ENCODE measurements around the gene ZBTB7C.

The ZBTB7C gene

DNA sequence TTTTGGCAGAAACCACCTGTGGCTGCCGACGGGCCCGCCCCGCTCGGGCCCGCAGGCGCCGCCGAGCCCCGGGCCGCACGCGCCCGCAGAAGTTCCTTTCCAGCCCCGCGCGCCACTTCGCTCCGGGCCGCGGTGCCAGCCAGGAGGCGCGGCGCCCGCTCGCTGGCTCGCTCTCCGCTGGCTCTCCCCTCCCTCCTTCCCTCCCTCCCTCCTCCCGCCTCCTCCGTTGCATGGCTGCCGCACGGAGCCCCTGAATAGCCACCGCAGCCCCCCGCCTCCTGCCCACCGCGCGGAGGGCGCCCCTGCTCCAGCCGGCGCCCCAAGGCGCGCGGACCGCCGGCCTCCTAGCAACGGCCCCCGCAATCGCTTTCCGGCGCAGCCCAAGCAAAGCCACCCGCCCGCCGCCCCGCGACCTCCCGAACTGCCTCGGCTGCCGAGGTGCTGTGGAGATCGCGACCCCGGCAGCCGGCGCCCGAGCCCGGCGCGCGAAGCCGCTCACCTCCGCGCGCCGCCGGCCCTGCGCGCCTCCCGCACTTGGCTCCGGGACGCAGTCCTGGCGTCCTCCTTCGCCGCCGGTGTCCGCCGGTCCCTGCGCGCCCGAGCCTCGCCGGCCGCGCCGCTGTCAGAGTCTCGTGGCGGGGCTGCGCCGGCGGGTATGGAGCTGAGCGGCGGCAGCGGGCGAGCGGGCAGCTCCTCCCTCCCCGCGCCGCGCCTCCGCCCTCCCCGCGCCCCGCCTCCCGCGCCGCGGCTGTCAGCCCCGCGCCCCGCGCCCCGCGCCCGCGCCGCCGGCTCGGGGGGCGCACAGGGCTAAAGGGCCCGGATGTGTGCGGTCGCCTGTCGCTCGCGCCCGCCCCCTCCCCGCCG, at the start of gene ZBTB7C:
Gene ZBTB7C (minus strand): TSS at position 657 of the 864 bp plus-strand sequence.
- TF ChIP-seq, protein P1, sequence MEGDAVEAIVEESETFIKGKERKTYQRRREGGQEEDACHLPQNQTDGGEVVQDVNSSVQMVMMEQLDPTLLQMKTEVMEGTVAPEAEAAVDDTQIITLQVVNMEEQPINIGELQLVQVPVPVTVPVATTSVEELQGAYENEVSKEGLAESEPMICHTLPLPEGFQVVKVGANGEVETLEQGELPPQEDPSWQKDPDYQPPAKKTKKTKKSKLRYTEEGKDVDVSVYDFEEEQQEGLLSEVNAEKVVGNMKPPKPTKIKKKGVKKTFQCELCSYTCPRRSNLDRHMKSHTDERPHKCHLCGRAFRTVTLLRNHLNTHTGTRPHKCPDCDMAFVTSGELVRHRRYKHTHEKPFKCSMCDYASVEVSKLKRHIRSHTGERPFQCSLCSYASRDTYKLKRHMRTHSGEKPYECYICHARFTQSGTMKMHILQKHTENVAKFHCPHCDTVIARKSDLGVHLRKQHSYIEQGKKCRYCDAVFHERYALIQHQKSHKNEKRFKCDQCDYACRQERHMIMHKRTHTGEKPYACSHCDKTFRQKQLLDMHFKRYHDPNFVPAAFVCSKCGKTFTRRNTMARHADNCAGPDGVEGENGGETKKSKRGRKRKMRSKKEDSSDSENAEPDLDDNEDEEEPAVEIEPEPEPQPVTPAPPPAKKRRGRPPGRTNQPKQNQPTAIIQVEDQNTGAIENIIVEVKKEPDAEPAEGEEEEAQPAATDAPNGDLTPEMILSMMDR (IDR thresholded peaks at IDR 0.05; ENCODE audit: control insufficient read depth, extremely low read depth, insufficient read depth), result no peak
- peak within 1 kb of the TSS; percentile 60 for H3K4me3 ChIP-seq (ENCODE audit: low read depth, low read length)
- DNase-seq (ENCODE audit: low read depth), result no peak

DNA sequence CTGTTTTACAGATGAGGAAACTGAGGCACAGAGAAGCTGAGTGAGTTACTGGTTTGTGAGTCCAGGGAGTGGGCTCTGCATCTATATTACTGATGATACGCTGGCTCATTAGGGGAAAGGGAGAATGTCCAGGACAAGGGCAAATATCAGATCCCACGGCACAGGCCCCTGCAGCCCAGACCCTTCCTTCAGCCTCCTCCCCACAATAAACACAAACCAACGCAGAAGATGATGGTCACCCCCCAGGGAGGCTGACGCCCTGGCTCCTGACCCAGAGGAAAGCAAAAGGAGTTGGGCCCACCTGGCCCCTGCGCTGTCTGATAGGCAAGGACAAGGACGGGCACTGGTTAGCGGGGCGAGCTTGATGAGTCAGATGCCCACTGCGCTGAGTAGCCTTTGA, 47.7 kb upstream of the ZBTB7C start:
- no peak for DNase-seq (ENCODE audit: low read depth)
- no peak overlapping the region for H3K4me3 ChIP-seq (ENCODE audit: low read depth, low read length)
- TF ChIP-seq, protein P1 (IDR thresholded peaks at IDR 0.05; ENCODE audit: control insufficient read depth, extremely low read depth, insufficient read depth), result no peak

DNA sequence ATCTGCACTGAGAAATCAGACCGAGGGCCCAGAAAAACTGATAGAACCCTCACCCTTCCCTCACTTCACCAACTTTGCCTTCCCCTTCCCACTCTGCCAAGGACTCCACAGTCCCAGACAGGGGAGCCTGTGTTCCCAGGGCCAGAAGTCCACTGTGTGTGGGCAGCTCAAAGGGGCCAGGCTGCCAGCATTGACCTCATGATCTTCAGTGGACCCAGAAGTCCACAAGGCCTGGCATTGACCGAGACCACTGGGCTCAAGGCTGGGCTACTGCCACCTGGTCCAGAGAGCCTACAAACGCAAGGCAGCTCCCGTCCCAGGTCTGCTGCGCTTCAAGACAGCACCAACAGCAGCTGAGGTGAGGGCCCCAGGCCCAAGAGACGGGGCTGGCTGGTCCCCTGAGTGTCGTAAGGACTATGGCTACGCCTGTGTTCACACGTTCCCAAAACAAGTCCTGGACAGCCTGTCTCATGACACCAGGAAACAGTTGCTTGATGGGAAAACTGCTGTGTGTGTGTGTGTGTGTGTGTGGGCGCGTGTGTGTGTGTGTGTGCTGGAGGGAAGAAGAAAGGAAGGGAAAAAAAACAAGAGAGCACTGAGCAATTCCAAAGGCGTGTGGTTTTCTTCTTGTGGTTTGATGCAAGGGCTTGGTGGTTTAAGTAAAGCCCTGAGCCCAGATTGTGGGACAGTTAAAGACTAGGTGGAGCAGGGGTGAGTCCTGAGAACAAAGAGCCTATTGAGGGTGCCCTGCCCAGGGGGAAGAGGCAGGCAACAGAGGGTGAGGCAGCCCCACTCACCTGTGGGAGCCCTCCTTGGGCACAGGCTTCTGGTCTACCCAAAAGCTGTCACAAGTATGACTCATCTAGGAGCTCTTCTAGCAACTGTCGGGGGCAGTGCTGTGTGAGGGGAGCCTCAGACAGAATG, 46.6 kb upstream of the ZBTB7C start:
- TF ChIP-seq, protein P1 (IDR thresholded peaks at IDR 0.05; ENCODE audit: control insufficient read depth, extremely low read depth, insufficient read depth), result no peak
- DNase-seq (ENCODE audit: low read depth), result no peak
- H3K4me3 ChIP-seq (ENCODE audit: low read depth, low read length), result no peak overlapping the region

DNA sequence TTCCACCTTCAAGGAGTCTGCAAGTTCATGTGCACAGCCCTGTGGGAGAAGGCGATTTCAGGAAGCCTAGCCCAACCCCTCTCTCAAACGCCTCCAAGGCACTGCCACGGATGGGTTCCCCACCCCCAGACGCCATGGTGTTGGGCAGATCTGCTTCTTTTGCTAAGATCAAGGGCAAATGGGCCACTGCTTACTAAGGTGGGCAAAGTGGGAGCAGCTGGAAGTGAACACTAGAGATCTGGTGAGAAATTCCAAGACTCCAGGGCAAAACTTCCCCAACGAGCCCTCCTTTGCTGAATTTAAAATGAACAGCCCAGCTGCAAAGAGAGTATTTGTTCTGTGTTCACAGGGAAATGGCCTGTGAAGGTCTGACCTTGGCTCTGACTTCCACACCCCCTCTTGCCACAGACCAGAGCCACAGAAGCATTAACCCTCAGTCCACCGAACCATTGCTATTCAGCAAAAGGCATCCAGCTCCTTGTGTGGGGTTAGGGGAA, 45.1 kb upstream of the ZBTB7C start:
- TF ChIP-seq, protein P1 (IDR thresholded peaks at IDR 0.05; ENCODE audit: control insufficient read depth, extremely low read depth, insufficient read depth), result no peak
- no peak for DNase-seq (ENCODE audit: low read depth)

DNA sequence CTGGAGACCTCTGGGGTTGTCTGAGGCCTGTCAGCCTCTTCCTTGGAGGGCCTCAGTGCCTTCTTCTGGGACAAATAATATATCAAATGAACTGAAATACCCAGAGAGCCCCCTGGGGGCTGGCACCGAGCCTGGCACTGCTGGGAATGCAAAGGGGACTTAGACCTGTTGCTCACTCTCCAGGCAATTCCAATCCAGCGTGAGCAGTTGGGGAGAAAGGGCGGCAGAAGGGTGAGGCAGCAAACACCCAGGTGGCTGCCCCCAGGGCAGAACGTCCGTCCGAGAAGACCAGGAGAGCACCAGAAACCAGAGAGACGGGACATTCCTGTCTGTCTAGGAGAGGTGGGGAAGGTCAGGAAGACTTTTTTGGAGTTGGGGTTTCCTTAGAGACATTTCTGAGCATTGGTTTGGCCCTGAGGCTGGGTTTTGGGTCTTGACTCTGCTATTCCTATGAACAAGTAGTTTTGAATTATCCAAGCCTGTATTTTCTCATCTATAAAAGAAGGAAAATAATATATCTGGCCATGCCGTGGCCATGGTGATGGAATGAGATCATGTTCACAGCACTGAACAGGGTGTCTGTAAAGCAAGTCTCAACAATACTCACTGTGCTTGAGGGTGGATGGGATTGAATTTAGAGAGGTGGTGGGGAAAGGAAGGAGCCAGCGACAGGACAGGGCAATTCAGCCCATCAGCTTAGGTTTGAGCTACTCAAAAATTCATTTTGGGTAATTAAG, 44.3 kb upstream of the ZBTB7C start:
- H3K4me3 ChIP-seq (ENCODE audit: low read depth, low read length), result no peak overlapping the region
- DNase-seq (ENCODE audit: low read depth), result no peak
- TF ChIP-seq, protein P1 (IDR thresholded peaks at IDR 0.05; ENCODE audit: control insufficient read depth, extremely low read depth, insufficient read depth), result no peak

More for the DNA sequence above, 45.1 kb upstream of the ZBTB7C start:
- no peak overlapping the region for H3K4me3 ChIP-seq (ENCODE audit: low read depth, low read length)

DNA sequence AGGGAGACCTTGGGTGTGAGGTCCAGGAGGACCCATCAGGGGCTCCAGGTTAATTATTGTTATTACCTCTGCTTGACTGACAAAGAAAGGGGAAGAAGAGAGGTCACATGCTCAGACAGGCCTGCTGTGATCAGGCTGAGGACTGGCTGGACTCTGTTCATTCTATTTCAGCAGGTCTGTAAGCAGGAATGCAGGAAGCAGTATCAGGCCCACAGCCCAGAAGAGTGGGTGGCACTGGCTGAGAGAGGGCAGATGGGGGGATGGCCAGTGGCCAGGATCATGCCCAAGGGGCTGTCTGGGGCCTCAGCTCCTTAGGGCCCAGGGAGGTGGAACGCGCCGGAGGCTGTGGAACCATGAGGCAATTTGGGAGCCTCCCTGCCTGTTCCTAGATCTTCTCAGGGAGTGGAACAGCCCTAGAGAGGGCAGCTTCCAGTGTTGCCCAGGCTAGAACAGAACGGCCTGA, 43.7 kb upstream of the ZBTB7C start:
- no peak overlapping the region for H3K4me3 ChIP-seq (ENCODE audit: low read depth, low read length)
- DNase-seq (ENCODE audit: low read depth), result no peak
- TF ChIP-seq, protein P1 (IDR thresholded peaks at IDR 0.05; ENCODE audit: control insufficient read depth, extremely low read depth, insufficient read depth), result no peak

All from LNCaP clone FGC (cell line).